Fibroblast of lung (primary cell): ENCODE results near the gene FBXW9. TPM values are rescaled to one million over a fixed set of nuclear protein-coding genes. Genes with fewer than 3 reads are reported as not detected.
"Not testable (repeated sequence)": the region's sequence is repeated elsewhere in the genome, so short reads cannot be mapped to it uniquely, and the experiment has no call there.

Experiments
- DNase-seq, 2 donors: peaks; one replicate each; pipeline versions ENCODE4 v3.0.0 to v3.0.0-alpha.2; 2010; ENCODE audit warnings: low read depth in 2 of 2
- H2AFZ ChIP-seq: 2 replicates; pipeline ENCODE4 v1.5.1; 2012; ENCODE audit warnings: low read length, control low read depth, inconsistent platforms
- H3K27ac ChIP-seq: 2 replicates; pipeline ENCODE4 v1.5.1; 2011; ENCODE audit warnings: low read length, control low read depth; ENCODE audit not compliant: insufficient read depth
- H3K27me3 ChIP-seq: 2 replicates; pipeline ENCODE4 v1.5.1; 2011; ENCODE audit warnings: mild to moderate bottlenecking, low read length; ENCODE audit not compliant: control insufficient read depth, insufficient read depth
- H3K36me3 ChIP-seq: 2 replicates; pipeline ENCODE4 v1.5.1; 2011; ENCODE audit warnings: low read length; ENCODE audit not compliant: control insufficient read depth, insufficient read depth
- H3K4me1 ChIP-seq: 2 replicates; pipeline ENCODE4 v1.5.1; 2011; ENCODE audit warnings: low read length; ENCODE audit not compliant: control insufficient read depth, insufficient read depth; ENCODE audit errors: extremely low read depth
- H3K4me2 ChIP-seq: 2 replicates; pipeline ENCODE4 v1.5.1; 2011; ENCODE audit warnings: low read length, control low read depth; ENCODE audit not compliant: insufficient read depth; ENCODE audit errors: extremely low read depth
- H3K4me3 ChIP-seq, 4 experiments: fragments of 200-600 bp in 1 of 4; sonication (generic) in 1 of 4; replicated peaks in 1 of 4; 2 replicates each; pipeline ENCODE4 v1.5.1; 2011 to 2016; ENCODE audit warnings: low read length in 4 of 4, low read depth in 3 of 4, mild to moderate bottlenecking in 3 of 4, control low read depth in 2 of 4, inconsistent platforms in 1 of 4, mixed read lengths in 1 of 4; ENCODE audit not compliant: insufficient read depth in 1 of 4; ENCODE audit errors: control extremely low read depth in 1 of 4
- H3K79me2 ChIP-seq: 2 replicates; pipeline ENCODE4 v1.5.1; 2012; ENCODE audit warnings: mild to moderate bottlenecking, low read length, inconsistent platforms; ENCODE audit not compliant: control insufficient read depth, insufficient read depth
- H3K9ac ChIP-seq: 2 replicates; pipeline ENCODE4 v1.5.1; 2011; ENCODE audit warnings: mild to moderate bottlenecking, low read length, control low read depth; ENCODE audit not compliant: insufficient read depth
- H3K9me3 ChIP-seq: 2 replicates; pipeline ENCODE4 v1.5.1; 2012; ENCODE audit warnings: low read depth, low read length; ENCODE audit not compliant: control insufficient read depth, insufficient read depth
- H4K20me1 ChIP-seq: 2 replicates; pipeline ENCODE4 v1.5.1; 2011; ENCODE audit warnings: low read length; ENCODE audit not compliant: control insufficient read depth, insufficient read depth; ENCODE audit errors: extremely low read depth
- EZH2 ChIP-seq: IDR thresholded peaks from 2 replicates; pipeline ENCODE4 v1.5.1; 2012; ENCODE audit warnings: low read length, control low read depth, mild to moderate bottlenecking; ENCODE audit errors: missing control alignments
- polyA plus RNA-seq, 2 donors: library from polyadenylated mRNA; depleted of rRNA in 1 of 2; stranded (reverse) in 1 of 2; unstranded in 1 of 2; fragments of >200 nt; gene quantifications; 2 replicates each; pipeline ENCODE4 v1.2.1, GENCODE V29; 2011 to 2012; ENCODE audit warnings: missing spikeins in 1 of 2
- total RNA-seq: library from RNA; depleted of rRNA; stranded (reverse); fragments of >200 nt; gene quantifications from 2 replicates; pipeline ENCODE4 v1.2.1, GENCODE V29; 2014
- TF ChIP-seq, protein P1 (sequence below), 2 donors: IDR thresholded peaks in 1 of 2; conservative IDR thresholded peaks in 1 of 2; 1 replicate in 1 of 2; 2 replicates in 1 of 2; pipeline ENCODE4 v1.5.1; 2011 to 2012; ENCODE audit warnings: low read length in 2 of 2, control low read depth in 1 of 2, inconsistent platforms in 1 of 2, low read depth in 1 of 2, mild to moderate bottlenecking in 1 of 2

Gene FBXW9
- total and polyA plus RNA-seq, 2 donors (not counting 1 experiment from before 2014, with no cell fraction given) = 3.3 to 4.4 TPM

DNA sequence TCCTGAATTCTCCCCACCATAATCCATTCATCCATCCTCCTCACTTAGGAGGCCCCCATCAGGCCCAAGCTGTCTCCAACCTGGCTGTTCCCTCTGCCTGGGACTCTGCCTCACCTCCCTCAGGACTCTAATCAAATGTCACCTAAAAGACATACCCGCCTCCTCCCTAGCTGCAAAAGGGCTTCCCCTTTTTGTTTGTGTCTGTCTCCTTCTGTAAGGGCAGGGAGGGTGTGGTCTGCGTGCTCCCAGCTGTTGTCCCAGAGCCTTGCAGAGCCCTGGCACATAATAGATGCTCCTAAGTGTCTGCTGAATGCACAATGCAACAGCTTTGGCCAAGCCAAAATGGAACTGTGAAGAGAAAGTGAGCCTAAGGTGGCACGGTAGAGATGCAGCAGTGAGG, 33.6 kb upstream of the FBXW9 start:
- Histone ChIP-seq H3K9me3 (no peaks in the 10 kb centered on the region), H3K4me2 (no peak overlapping the region), H3K27me3 (no peaks in the 10 kb centered on the region), H3K36me3 (peaks cover 22% of the 10 kb centered on the region), H4K20me1 (no peaks in the 10 kb centered on the region), H3K4me1 (peaks cover 8% of the 10 kb centered on the region), H3K9ac (peak overlapping the region; percentile 5), H2AFZ (no peak overlapping the region), H3K79me2 (peaks cover 47% of the 10 kb centered on the region), H3K27ac (no peak overlapping the region), H3K4me3 (no peak overlapping the region)
- TF ChIP-seq EZH2 = no peak
- TF ChIP-seq, protein P1, sequence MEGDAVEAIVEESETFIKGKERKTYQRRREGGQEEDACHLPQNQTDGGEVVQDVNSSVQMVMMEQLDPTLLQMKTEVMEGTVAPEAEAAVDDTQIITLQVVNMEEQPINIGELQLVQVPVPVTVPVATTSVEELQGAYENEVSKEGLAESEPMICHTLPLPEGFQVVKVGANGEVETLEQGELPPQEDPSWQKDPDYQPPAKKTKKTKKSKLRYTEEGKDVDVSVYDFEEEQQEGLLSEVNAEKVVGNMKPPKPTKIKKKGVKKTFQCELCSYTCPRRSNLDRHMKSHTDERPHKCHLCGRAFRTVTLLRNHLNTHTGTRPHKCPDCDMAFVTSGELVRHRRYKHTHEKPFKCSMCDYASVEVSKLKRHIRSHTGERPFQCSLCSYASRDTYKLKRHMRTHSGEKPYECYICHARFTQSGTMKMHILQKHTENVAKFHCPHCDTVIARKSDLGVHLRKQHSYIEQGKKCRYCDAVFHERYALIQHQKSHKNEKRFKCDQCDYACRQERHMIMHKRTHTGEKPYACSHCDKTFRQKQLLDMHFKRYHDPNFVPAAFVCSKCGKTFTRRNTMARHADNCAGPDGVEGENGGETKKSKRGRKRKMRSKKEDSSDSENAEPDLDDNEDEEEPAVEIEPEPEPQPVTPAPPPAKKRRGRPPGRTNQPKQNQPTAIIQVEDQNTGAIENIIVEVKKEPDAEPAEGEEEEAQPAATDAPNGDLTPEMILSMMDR (conservative IDR thresholded peaks at IDR 0.05 in 1 of 2, IDR thresholded peaks at IDR 0.05 in 1 of 2; ENCODE audit: low read depth in 1 of 2, low read length in 2 of 2) = no peak
- no peak for DNase-seq

DNA sequence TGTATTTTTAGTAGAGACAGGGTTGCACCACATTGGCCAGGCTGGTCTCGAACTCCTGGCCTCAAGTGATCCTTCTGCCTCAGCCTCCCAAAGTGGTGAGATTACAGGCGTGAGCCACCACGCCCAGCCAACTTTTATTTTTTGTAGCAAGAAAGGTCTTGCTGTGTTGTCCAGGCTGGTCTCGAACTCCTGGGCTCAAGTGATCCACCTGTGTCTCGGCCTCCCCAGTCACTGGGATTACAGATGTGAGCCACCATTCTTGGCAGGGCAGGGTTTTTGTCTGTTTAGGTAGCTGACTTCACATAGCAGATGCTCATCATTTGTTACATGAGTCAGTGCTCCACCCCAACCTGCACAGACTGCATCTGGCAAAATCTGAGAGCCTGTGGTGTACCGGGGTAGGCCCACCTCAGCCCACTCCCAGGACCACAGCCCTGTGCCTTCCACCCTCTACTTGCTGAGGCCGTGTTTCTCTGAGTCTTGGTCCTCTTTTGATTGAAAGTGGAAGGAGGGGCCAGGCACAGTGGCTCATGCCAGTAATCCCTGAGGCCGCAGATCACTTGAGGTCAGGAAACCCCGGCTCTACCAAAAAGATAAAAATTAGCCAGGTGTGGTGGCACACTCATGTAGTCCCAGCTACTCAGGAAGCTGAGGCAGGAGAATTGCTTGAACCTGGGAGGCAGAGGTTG, 31.5 kb upstream of the FBXW9 start:
- H3K36me3 ChIP-seq = peaks cover 22% of the 10 kb centered on the region
- DNase-seq = no peak
- no peak overlapping the region for H3K9ac ChIP-seq
- no peak overlapping the region for H3K27ac ChIP-seq
- no peak overlapping the region for H3K4me3 ChIP-seq
- H3K79me2 ChIP-seq = peaks cover 39% of the 10 kb centered on the region
- H3K4me2 ChIP-seq = no peak overlapping the region
- no peak overlapping the region for H2AFZ ChIP-seq
- no peak for TF ChIP-seq EZH2
- TF ChIP-seq, protein P1 (conservative IDR thresholded peaks at IDR 0.05 in 1 of 2, IDR thresholded peaks at IDR 0.05 in 1 of 2; ENCODE audit: low read depth in 1 of 2, low read length in 2 of 2) = no peak
- H3K4me1 ChIP-seq = peaks cover 8% of the 10 kb centered on the region
- no peaks in the 10 kb centered on the region for H3K27me3 ChIP-seq
- H3K9me3 ChIP-seq = no peaks in the 10 kb centered on the region
- H4K20me1 ChIP-seq = no peaks in the 10 kb centered on the region

DNA sequence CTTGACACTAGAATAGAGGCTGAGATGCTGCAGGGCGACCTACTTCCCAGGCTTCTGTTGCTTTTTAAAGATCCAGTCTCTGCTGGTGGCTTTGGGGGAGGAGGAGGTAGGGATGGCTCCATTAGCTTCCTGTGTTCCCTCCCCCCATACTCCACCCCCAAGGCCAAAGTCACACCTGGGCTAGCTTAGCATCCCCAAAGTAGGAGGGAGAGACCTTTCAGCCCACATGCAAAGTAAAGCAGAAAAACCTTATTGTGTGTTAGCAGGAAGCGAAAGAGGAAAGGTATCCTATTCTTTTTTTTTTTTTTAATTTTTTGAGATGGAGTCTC, 30.5 kb upstream of the FBXW9 start:
- H2AFZ ChIP-seq = no peak overlapping the region
- no peak overlapping the region for H3K4me3 ChIP-seq
- no peaks in the 10 kb centered on the region for H4K20me1 ChIP-seq
- H3K9me3 ChIP-seq = no peaks in the 10 kb centered on the region
- TF ChIP-seq, protein P1 (conservative IDR thresholded peaks at IDR 0.05 in 1 of 2, IDR thresholded peaks at IDR 0.05 in 1 of 2; ENCODE audit: low read depth in 1 of 2, low read length in 2 of 2) = no peak
- TF ChIP-seq EZH2 = no peak
- peaks cover 3% of the 10 kb centered on the region for H3K4me1 ChIP-seq
- no peak overlapping the region for H3K9ac ChIP-seq
- peaks cover 33% of the 10 kb centered on the region for H3K79me2 ChIP-seq
- H3K27ac ChIP-seq = no peak overlapping the region
- H3K27me3 ChIP-seq = no peaks in the 10 kb centered on the region
- DNase-seq = no peak
- H3K4me2 ChIP-seq = no peak overlapping the region
- H3K36me3 ChIP-seq = peaks cover 22% of the 10 kb centered on the region

DNA sequence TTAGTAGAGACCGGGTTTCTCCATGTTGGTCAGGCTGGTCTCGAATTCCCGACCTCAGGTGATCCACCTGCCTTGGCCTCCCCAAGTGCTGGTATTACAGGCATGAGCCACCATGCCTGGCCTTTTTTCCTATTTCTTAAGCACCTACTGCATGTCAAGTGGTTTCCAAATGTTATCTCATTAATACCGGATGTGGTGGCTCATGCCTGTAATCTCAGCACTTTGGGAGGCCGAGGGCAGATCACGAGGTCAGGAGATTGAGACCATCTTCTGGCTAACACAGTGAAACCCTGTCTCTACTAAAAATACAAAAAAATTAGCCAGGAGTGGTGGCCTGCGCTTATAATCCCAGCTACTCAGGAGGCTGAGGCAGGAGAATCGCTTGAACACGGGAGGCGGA, 29.2 kb upstream of the FBXW9 start:
- peaks cover 14% of the 10 kb centered on the region for H3K36me3 ChIP-seq
- peaks cover 34% of the 10 kb centered on the region for H3K79me2 ChIP-seq
- H2AFZ ChIP-seq, H3K4me1 ChIP-seq, H3K27me3 ChIP-seq, H3K27ac ChIP-seq, H4K20me1 ChIP-seq, DNase-seq, H3K9me3 ChIP-seq, H3K4me3 ChIP-seq, H3K9ac ChIP-seq, H3K4me2 ChIP-seq: not testable (repeated sequence)
